Measurements from ENCODE around the gene SLC4A1AP. TPM values are rescaled to one million over a fixed set of nuclear protein-coding genes. Genes with fewer than 3 reads are reported as not detected.

SLC4A1AP gene
- total and polyA plus RNA-seq, 12 donors = 13.0 to 41.1 (median 22.3) TPM

DNA sequence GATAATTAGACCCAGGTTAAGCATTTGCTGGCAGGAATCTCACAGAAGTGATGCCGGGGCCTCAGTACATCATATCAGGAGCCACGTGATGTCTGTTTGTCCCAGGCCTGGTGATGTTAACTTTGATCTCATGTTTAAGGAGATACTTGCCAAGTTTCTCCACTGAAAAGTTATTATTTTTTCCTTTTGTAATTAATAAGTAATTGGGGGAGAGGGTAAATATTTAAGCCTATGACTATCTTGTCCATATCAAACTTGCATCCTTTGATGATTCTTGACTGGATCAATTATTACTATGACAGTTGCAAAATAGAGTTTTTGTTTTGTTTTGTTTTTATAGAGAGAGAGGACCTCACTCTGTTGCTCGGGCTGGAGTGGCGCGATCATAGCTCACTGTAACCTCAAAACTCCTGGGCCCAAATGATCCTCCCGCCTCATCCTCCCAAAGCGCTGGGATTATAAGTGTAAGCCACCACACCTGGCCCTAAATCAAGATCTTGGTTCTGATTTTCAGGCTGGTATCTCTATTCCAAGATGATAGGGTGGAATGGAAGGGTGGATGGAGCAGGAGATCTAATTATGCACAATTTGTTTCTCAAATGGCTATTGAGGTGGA lies 46.4 kb downstream of the SLC4A1AP start:
- Histone ChIP-seq H3K27ac (no peak overlapping the region), H3K36me3 (replicated peaks in 1 of 2) (no peaks in the 10 kb centered on the region), H3K27me3 (no peaks in the 10 kb centered on the region), H3K4me1 (replicated peaks in 1 of 2) (peaks cover 21 to 37% of the 10 kb centered on the region in 2 donors), H3K9me3 (replicated peaks in 1 of 3) (no peaks in the 10 kb centered on the region), H3K4me3 (no peak overlapping the region)
- TF ChIP-seq CTCF (IDR thresholded peaks at IDR 0.05) (no peak), POLR2A (IDR thresholded peaks at IDR 0.05) (no peak)
- intact Hi-C loops (cut with DNase I) = loop anchor here (10.0 kb wide), 2 partner anchors 685 to 695 kb away; partner anchors contain the start of gene FOSL2 (in 1 of the 2)
- peak in 1 of 7 donors; percentile 31 for DNase-seq
- WGBS, 4 donors = 90 to 94% (median 92%) methylated on average over 7 of the region's 7 CpGs

DNA sequence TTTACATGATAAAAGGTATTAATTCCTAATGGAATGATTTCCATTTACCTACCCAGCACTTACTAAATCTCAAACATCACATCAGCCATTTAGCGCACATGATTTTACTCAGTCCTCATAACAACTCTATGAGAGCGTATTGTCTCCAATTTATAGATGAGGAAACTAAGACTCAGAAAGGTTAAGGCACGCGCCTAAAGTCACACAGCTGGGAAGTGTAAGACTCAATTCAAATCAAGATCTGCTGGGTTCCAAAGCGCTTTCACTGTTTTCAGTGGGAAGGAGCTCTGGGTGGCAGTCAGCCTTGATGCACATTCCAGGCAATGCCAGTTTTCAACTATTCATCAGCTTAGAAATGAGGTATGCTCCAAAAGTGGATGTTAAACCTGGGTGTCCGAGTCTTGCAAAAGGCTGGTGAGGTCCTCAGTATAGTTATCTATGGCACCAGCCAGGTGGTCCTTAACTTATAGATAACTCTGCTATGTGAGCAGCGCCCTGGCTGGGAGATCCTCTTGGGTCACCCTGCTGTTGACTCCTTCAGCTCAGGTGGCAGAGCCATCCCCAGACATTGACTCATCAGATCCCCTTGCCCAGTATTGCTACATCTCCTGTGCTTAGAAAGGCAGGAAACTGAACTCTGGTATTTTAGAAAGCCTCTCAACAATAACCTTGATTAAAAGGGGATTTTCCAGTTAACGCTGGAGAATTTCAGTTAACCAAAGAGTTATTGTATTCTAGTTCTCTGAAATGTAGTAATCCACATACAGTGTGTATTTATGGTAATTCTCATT lies 47.1 kb downstream of the SLC4A1AP start:
- no peaks in the 10 kb centered on the region for H3K9me3 ChIP-seq (replicated peaks in 1 of 3)
- H3K27ac ChIP-seq = no peak overlapping the region
- H3K4me1 ChIP-seq (replicated peaks in 1 of 2) = peaks cover 21 to 34% of the 10 kb centered on the region in 2 donors
- intact Hi-C loops (cut with DNase I) = no loop called here
- peak in 1 of 7 donors; percentile 47 for DNase-seq
- H3K27me3 ChIP-seq = no peaks in the 10 kb centered on the region
- WGBS, 4 donors = 90 to 92% (median 91%) methylated on average over 7 to 8 of the region's 8 CpGs
- no peaks in the 10 kb centered on the region for H3K36me3 ChIP-seq (replicated peaks in 1 of 2)
- H3K4me3 ChIP-seq = no peak overlapping the region
- TF ChIP-seq CTCF (IDR thresholded peaks at IDR 0.05) (no peak), POLR2A (IDR thresholded peaks at IDR 0.05) (no peak)

GRCh38 chr2:27711804-27712203 lies 48.1 kb downstream of the SLC4A1AP start:
- intact Hi-C loops (cut with DNase I) = no loop called here
- H3K4me1 ChIP-seq (replicated peaks in 1 of 2) = peaks cover 12 to 24% of the 10 kb centered on the region in 2 donors
- 90 to 95% (median 92%) methylated on average over 5 of the region's 5 CpGs for WGBS, 4 donors

More at GRCh38 chr2:27711804-27712203, 48.1 kb downstream of the SLC4A1AP start:
- Histone ChIP-seq H3K27me3 (no peaks in the 10 kb centered on the region), H3K27ac (no peak overlapping the region), H3K36me3 (replicated peaks in 1 of 2) (no peaks in the 10 kb centered on the region), H3K9me3 (replicated peaks in 1 of 3) (no peaks in the 10 kb centered on the region), H3K4me3 (no peak overlapping the region)
- no peak for TF ChIP-seq CTCF (IDR thresholded peaks at IDR 0.05)
- no peak for TF ChIP-seq POLR2A (IDR thresholded peaks at IDR 0.05)
- DNase-seq = peak in 1 of 7 donors; percentile 38

Measured in adrenal gland (tissue), 12 donors.